ENCODE data around the gene HYCC1. TPM values are rescaled to one million over a fixed set of nuclear protein-coding genes. Genes with fewer than 3 reads are reported as not detected.

Gene HYCC1
- total and polyA plus RNA-seq, 8 donors, result 3.8 to 15.5 (median 9.1) TPM

DNA sequence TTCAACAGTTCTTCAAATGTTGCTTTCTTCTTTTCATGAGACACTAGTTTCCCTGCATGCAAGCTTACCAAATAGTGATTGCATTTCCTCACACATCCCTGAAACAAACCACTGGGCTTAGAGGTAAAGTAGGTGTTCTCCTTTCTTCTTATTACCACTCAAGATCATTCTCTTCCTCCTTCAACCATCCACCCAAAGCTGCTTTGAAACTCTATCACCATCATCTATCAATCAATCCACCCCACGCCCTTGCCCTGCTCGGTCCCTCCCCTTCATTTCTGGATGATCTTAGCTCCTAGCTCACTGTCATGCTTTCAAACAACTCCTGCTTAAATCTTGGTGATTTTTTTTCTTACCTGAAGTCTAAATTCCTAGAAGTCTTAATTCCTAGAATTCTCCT lies 18.9 kb downstream of the HYCC1 start:
- H3K27me3 ChIP-seq, result no peaks in the 10 kb centered on the region
- TF ChIP-seq, protein P1, sequence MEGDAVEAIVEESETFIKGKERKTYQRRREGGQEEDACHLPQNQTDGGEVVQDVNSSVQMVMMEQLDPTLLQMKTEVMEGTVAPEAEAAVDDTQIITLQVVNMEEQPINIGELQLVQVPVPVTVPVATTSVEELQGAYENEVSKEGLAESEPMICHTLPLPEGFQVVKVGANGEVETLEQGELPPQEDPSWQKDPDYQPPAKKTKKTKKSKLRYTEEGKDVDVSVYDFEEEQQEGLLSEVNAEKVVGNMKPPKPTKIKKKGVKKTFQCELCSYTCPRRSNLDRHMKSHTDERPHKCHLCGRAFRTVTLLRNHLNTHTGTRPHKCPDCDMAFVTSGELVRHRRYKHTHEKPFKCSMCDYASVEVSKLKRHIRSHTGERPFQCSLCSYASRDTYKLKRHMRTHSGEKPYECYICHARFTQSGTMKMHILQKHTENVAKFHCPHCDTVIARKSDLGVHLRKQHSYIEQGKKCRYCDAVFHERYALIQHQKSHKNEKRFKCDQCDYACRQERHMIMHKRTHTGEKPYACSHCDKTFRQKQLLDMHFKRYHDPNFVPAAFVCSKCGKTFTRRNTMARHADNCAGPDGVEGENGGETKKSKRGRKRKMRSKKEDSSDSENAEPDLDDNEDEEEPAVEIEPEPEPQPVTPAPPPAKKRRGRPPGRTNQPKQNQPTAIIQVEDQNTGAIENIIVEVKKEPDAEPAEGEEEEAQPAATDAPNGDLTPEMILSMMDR (IDR thresholded peaks at IDR 0.05), result no peak
- peaks cover 0 to 7% (median 0%) of the 10 kb centered on the region in 3 donors for H3K4me1 ChIP-seq
- no peaks in the 10 kb centered on the region for H3K9me3 ChIP-seq
- no peaks in the 10 kb centered on the region for H3K36me3 ChIP-seq
- FAIRE-seq (no peak), ATAC-seq (no peak), DNase-seq (no peak)
- WGBS, 2 donors, result 94 to 97% methylated on average over 2 of the region's 2 CpGs
- H3K4me3 ChIP-seq, result no peak overlapping the region
- intact Hi-C loops (cut with DNase I), result no loop called here
- H3K27ac ChIP-seq, result no peak overlapping the region

DNA sequence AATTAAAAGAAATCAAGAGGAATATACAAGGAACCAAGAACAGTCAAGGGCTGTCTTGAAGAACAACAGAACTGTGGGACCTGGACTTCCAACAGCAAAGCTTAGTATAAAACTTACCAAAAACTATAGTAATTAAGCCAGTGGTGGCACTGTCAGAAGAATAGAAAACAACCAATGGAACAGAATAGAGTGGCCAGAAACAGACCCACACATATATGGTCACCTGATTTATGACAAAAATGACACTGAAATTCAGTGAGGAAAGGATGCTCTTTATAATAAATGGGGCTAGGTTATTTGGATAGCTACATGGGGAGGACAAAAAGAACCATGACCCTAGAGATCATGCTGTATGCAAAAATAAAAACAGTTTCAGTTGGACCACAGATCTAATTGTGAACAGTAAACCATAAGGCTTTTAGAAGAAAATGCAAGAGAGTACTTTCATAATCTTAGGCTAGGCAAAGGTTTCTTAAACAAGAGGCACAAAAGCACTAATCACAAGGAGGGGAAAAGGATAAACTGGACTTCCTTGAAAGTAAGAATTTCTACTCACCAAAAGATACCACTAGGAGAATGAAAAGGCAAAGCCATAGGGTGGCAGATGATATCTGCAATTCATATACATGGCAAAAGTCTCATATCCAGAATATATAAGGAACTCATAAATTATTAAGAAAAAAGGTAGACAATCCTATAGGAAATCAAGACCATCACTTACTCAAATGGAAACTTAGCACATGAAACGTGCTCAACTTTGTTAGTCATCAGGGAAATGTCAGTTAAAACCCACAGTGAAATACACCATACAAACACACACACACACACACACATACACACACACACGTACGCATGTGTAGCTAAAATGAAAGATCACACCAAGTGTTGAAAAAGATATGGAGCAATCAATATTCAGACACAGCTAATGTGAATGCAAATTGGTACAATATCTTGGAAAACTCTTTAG lies 20.8 kb downstream of the HYCC1 start:
- Histone ChIP-seq H3K4me1 (peaks cover 0 to 7% (median 0%) of the 10 kb centered on the region in 3 donors), H3K36me3 (no peaks in the 10 kb centered on the region), H3K27ac (no peak overlapping the region), H3K27me3 (no peaks in the 10 kb centered on the region), H3K9me3 (no peaks in the 10 kb centered on the region), H3K4me3 (no peak overlapping the region)
- intact Hi-C loops (cut with DNase I), result no loop called here
- WGBS, 2 donors, result 81 to 94% methylated on average over 3 of the region's 3 CpGs
- TF ChIP-seq, protein P1 (IDR thresholded peaks at IDR 0.05), result no peak
- DNase-seq (no peak), ATAC-seq (no peak), FAIRE-seq (no peak)

DNA sequence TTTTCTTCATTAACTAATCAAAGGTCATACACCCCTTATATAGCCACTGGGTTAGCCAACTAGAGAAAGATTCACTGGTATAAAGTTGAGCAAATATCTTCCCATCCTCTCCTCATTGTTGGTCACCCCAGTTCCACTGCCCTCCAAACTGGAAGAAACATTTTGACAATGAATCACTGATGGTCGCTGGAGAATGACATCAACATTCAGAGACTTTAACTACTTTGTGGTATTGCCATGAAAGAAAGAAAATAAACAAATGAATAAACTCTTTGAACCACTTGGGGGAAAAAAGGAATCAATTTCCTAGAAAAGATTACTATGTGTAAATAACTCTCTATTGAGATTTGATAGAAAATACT lies 23.4 kb downstream of the HYCC1 start:
- Histone ChIP-seq H3K4me1 (peaks cover 0 to 7% (median 0%) of the 10 kb centered on the region in 3 donors), H3K27ac (no peak overlapping the region), H3K4me3 (no peak overlapping the region), H3K36me3 (no peaks in the 10 kb centered on the region), H3K27me3 (no peaks in the 10 kb centered on the region), H3K9me3 (no peaks in the 10 kb centered on the region)
- intact Hi-C loops (cut with DNase I), result no loop called here
- TF ChIP-seq, protein P1 (IDR thresholded peaks at IDR 0.05), result no peak
- no peak for DNase-seq
- ATAC-seq, result no peak
- WGBS, 2 donors, result 63 to 65% methylated on average over 1 of the region's 1 CpG
- FAIRE-seq, result no peak

DNA sequence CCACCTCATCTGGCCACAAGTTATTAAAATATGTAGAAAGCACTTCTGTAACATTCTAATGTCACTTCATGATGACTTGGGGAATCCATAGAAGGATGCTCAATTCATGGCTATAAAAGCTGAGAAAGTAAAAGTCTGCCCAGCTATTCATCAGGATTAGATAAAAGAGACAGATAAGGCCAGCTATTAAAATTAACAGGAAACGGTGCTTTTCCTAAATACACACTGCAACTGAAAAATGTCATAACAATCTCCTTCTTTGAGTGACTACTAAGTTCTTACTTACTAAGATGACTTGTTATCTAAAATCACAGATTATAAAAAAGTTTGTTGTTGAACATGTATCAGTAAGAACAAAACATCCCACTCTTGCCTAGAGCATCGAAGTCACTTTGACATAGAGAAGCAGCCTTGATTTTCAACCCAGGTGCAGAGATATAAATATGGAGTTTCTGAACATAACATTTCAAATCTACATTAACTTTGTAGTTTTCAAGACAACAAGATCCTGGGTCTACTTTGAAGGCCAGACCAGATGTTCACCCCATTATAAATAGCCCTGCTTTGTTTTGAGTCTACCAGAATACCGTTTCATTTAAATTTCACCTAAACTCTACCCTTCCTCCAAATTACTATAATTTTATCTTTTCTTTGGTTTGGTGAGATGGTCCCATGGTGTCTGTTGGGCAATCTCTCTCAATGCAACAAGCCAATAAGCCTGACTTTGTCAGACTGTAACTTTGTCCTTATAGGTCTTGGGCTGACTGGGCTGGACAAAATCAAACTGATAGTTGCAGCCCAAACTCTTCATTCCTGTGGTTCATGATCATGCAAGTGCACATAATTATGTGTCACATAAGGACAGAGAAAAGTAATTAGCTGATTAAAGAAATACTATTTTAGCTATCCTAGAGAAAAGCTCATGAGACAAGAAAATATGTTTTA lies 24.0 kb downstream of the HYCC1 start:
- Histone ChIP-seq H3K4me1 (peaks cover 0 to 7% (median 0%) of the 10 kb centered on the region in 3 donors), H3K27ac (no peak overlapping the region), H3K4me3 (no peak overlapping the region), H3K27me3 (no peaks in the 10 kb centered on the region), H3K36me3 (no peaks in the 10 kb centered on the region), H3K9me3 (no peaks in the 10 kb centered on the region)
- intact Hi-C loops (cut with DNase I), result no loop called here
- WGBS, 2 donors, result 90 to 93% methylated on average over 3 of the region's 3 CpGs
- FAIRE-seq, result no peak
- no peak for ATAC-seq
- TF ChIP-seq, protein P1 (IDR thresholded peaks at IDR 0.05), result no peak
- no peak for DNase-seq
